Liver (tissue), 9 donors: ENCODE measurements around the gene ERC2. TPM values are rescaled to one million over a fixed set of nuclear protein-coding genes. Genes with fewer than 3 reads are reported as not detected.

Source experiments
- DNase-seq: peaks from one replicate; pipeline ENCODE4 v3.0.0-alpha.2; 2017; ENCODE audit warnings: low spot score
- H3K27ac ChIP-seq, 2 donors: one replicate each; pipeline ENCODE4 v1.7.0; 2013; ENCODE audit warnings: inconsistent platforms in 2 of 2, low read length in 2 of 2, control low read depth in 1 of 2, low read depth in 1 of 2, mild to moderate bottlenecking in 1 of 2
- H3K27me3 ChIP-seq, 4 donors: one replicate each; pipeline versions ENCODE4 v1.6.1 to v1.7.0; 2013; ENCODE audit warnings: low read length in 3 of 4, inconsistent platforms in 1 of 4, mild to moderate bottlenecking in 1 of 4, moderate library complexity in 1 of 4; ENCODE audit not compliant: control insufficient read depth in 4 of 4, insufficient read depth in 4 of 4
- H3K36me3 ChIP-seq, 4 donors: one replicate each; pipeline versions ENCODE4 v1.6.1 to v1.7.0; 2013; ENCODE audit warnings: low read length in 3 of 4, mild to moderate bottlenecking in 3 of 4, low read depth in 1 of 4, moderate library complexity in 1 of 4; ENCODE audit not compliant: control insufficient read depth in 4 of 4, insufficient read depth in 3 of 4
- H3K4me1 ChIP-seq, 4 donors: one replicate each; pipeline versions ENCODE4 v1.6.1 to v1.7.0; 2013; ENCODE audit warnings: low read length in 3 of 4, mild to moderate bottlenecking in 3 of 4, moderate library complexity in 1 of 4; ENCODE audit not compliant: control insufficient read depth in 4 of 4, insufficient read depth in 4 of 4
- H3K4me3 ChIP-seq, 3 donors: one replicate each; pipeline versions ENCODE4 v1.6.1 to v1.7.0; 2013; ENCODE audit warnings: low read length in 3 of 3, control low read depth in 1 of 3, low read depth in 1 of 3, mild to moderate bottlenecking in 1 of 3
- H3K9ac ChIP-seq, 2 donors: one replicate each; pipeline ENCODE4 v1.7.0; 2013; ENCODE audit warnings: low read length in 2 of 2, mild to moderate bottlenecking in 2 of 2, moderate library complexity in 2 of 2, control low read depth in 1 of 2, low read depth in 1 of 2
- H3K9me3 ChIP-seq, 4 donors: one replicate each; pipeline versions ENCODE4 v1.6.1 to v1.7.0; 2013; ENCODE audit warnings: low read length in 3 of 4; ENCODE audit not compliant: control insufficient read depth in 4 of 4
- ATF3 ChIP-seq: IDR thresholded peaks from 2 replicates; pipeline ENCODE4 v1.6.1; 2016; ENCODE audit warnings: antibody characterized with exemption
- EGR1 ChIP-seq, 2 donors: IDR thresholded peaks; 2 replicates each; pipeline ENCODE4 v1.6.1; 2016 to 2018; ENCODE audit warnings: antibody characterized with exemption in 2 of 2, low read depth in 2 of 2
- FOXA1 ChIP-seq: IDR thresholded peaks from 2 replicates; pipeline ENCODE4 v1.6.1; 2016; ENCODE audit warnings: antibody characterized with exemption
- FOXA2 ChIP-seq: IDR thresholded peaks from 2 replicates; pipeline ENCODE4 v1.6.1; 2016; ENCODE audit warnings: antibody characterized with exemption
- GABPA ChIP-seq, 2 donors: IDR thresholded peaks in 1 of 2; conservative IDR thresholded peaks in 1 of 2; 2 replicates each; pipeline ENCODE4 v1.6.1; 2016; ENCODE audit warnings: antibody characterized with exemption in 2 of 2, mild to moderate bottlenecking in 1 of 2, moderate library complexity in 1 of 2
- HNF4A ChIP-seq, 2 donors: conservative IDR thresholded peaks; 2 replicates each; pipeline ENCODE4 v1.6.1; 2016; ENCODE audit warnings: antibody characterized with exemption in 2 of 2, mild to moderate bottlenecking in 2 of 2
- HNF4G ChIP-seq: IDR thresholded peaks from 2 replicates; pipeline ENCODE4 v1.6.1; 2016; ENCODE audit warnings: antibody characterized with exemption
- JUND ChIP-seq, 2 donors: IDR thresholded peaks; 2 replicates each; pipeline ENCODE4 v1.6.1; 2016; ENCODE audit warnings: antibody characterized with exemption in 2 of 2
- NR2F2 ChIP-seq: IDR thresholded peaks from 2 replicates; pipeline ENCODE4 v1.6.1; 2016; ENCODE audit warnings: antibody characterized with exemption
- RAD21 ChIP-seq, 2 donors: IDR thresholded peaks; 2 replicates each; pipeline ENCODE4 v1.6.1; 2016; ENCODE audit warnings: antibody characterized with exemption in 2 of 2, mild to moderate bottlenecking in 2 of 2
- RXRA ChIP-seq, 2 donors: IDR thresholded peaks; 2 replicates each; pipeline ENCODE4 v1.6.1; 2017 to 2018; ENCODE audit warnings: antibody characterized with exemption in 2 of 2, mild to moderate bottlenecking in 1 of 2
- SP1 ChIP-seq: IDR thresholded peaks from 2 replicates; pipeline ENCODE4 v1.6.1; 2018; ENCODE audit warnings: antibody characterized with exemption, mild to moderate bottlenecking
- TAF1 ChIP-seq: conservative IDR thresholded peaks from 2 replicates; pipeline ENCODE4 v1.6.1; 2016; ENCODE audit warnings: antibody characterized with exemption, mild to moderate bottlenecking
- YY1 ChIP-seq: IDR thresholded peaks from 2 replicates; pipeline ENCODE4 v1.6.1; 2016; ENCODE audit warnings: antibody characterized with exemption, mild to moderate bottlenecking
- ZBTB33 ChIP-seq: IDR thresholded peaks from 2 replicates; pipeline ENCODE4 v1.6.1; 2016; ENCODE audit warnings: antibody characterized with exemption
- WGBS: extraction: QIAGEN DNeasy Blood & Tissue Kit; methylation state at CpG from one replicate; pipeline ENCODE4 v1.1.7; 2013; 5-methylcytosine and 5-hydroxymethylcytosine counted together
- polyA plus RNA-seq, 2 donors: library from polyadenylated mRNA; stranded (reverse) in 1 of 2; unstranded in 1 of 2; fragments of 200-250 nt in 1 of 2; fragments of >200 nt in 1 of 2; fragmentation: Nextera tagmentation in 1 of 2; extraction: Ambion mirVana in 1 of 2; gene quantifications; one replicate each; pipeline versions ENCODE4 v1.2.1 to v1.2.3, GENCODE V29; 2013 to 2015
- total RNA-seq, 2 donors: library from RNA; depleted of rRNA; stranded (reverse); fragments of >200 nt; gene quantifications; one replicate each; pipeline ENCODE4 v1.2.3, GENCODE V29; 2014
- TF ChIP-seq, protein P1 (sequence below): IDR thresholded peaks from 2 replicates; pipeline ENCODE4 v1.6.1; 2016; ENCODE audit warnings: antibody characterized with exemption
- TF ChIP-seq, protein P2 (sequence below): fragments of 150-350 bp; IDR thresholded peaks from 2 replicates; pipeline ENCODE4 v1.5.1; 2017; ENCODE audit warnings: improper control_type of control experiment, low read depth, low read length; ENCODE audit not compliant: missing input control
- donor health status: healthy.
- donor health status: healthy.
- donor health status: healthy.
- donor health status: healthy.
- donor health status: healthy.

Gene ERC2
- total and polyA plus RNA-seq, 4 donors, result 0.14 to 0.25 TPM; not detected in 2

DNA sequence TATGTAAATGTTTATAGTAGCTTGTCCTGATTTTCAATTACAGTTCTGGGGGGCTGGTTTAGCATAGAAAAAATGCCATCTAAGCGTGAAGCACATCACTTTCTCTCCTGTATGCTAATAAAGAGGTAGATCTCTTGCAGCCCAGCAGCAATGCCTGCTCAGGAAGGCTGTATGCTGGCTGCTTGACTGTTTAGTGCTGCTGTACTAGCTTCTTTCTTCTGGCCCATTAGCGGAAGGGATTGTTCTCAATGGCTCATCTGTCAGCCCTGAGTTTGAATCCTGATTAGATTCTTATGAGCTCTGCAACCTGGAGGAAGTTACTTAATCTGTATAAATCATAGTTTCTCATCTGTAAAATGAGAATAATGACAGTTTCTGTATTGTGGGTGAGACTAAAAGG lies 478.9 kb downstream of the ERC2 start:
- 50% methylated on average over 2 of the region's 2 CpGs for WGBS
- no peak overlapping the region for H3K27ac ChIP-seq

DNA sequence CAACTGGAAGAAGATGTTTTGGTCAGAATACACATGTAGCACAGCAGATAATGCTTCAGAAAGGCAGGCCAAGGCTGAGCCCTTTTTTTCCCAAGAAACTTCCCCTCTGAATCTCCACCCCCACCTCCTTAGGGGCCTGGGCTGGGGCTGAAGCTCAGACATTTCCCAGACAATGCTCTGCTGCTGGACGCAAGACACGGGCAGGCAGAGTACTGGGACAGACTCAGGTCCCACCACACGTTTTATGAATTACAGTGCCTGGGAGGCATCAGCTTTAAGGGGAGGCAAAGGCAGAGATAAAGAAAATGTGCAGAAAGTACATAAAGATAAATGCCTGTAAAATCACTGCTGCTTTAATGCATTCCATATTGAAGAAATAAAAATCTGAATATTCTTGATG lies 479.4 kb downstream of the ERC2 start:
- no peaks in the 10 kb centered on the region for H3K27me3 ChIP-seq
- 81% methylated on average over 3 of the region's 3 CpGs for WGBS
- no peak overlapping the region for H3K4me3 ChIP-seq
- H3K9ac ChIP-seq, result no peak overlapping the region
- no peaks in the 10 kb centered on the region for H3K9me3 ChIP-seq
- no peak overlapping the region for H3K27ac ChIP-seq
- DNase-seq, result no peak
- H3K36me3 ChIP-seq, result no peaks in the 10 kb centered on the region
- no peaks in the 10 kb centered on the region for H3K4me1 ChIP-seq
- TF ChIP-seq EGR1 (IDR thresholded peaks at IDR 0.05; ENCODE audit: low read depth in 2 of 2) (no peak), ZBTB33 (no peak), JUND (IDR thresholded peaks at IDR 0.05) (no peak), ATF3 (no peak), FOXA1 (no peak), YY1 (no peak), GABPA (IDR thresholded peaks at IDR 0.05 in 1 of 2, conservative IDR thresholded peaks at IDR 0.05 in 1 of 2) (no peak), RXRA (IDR thresholded peaks at IDR 0.05) (no peak), FOXA2 (no peak), NR2F2 (no peak), HNF4G (no peak), SP1 (no peak), RAD21 (IDR thresholded peaks at IDR 0.05) (no peak), HNF4A (conservative IDR thresholded peaks at IDR 0.05) (no peak), TAF1 (no peak)
- TF ChIP-seq, protein P1, sequence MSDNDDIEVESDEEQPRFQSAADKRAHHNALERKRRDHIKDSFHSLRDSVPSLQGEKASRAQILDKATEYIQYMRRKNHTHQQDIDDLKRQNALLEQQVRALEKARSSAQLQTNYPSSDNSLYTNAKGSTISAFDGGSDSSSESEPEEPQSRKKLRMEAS, result no peak
- TF ChIP-seq, protein P2, sequence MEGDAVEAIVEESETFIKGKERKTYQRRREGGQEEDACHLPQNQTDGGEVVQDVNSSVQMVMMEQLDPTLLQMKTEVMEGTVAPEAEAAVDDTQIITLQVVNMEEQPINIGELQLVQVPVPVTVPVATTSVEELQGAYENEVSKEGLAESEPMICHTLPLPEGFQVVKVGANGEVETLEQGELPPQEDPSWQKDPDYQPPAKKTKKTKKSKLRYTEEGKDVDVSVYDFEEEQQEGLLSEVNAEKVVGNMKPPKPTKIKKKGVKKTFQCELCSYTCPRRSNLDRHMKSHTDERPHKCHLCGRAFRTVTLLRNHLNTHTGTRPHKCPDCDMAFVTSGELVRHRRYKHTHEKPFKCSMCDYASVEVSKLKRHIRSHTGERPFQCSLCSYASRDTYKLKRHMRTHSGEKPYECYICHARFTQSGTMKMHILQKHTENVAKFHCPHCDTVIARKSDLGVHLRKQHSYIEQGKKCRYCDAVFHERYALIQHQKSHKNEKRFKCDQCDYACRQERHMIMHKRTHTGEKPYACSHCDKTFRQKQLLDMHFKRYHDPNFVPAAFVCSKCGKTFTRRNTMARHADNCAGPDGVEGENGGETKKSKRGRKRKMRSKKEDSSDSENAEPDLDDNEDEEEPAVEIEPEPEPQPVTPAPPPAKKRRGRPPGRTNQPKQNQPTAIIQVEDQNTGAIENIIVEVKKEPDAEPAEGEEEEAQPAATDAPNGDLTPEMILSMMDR, result no peak

More for the DNA sequence above, 478.9 kb downstream of the ERC2 start:
- no peaks in the 10 kb centered on the region for H3K27me3 ChIP-seq
- TF ChIP-seq RXRA (IDR thresholded peaks at IDR 0.05) (no peak), HNF4A (conservative IDR thresholded peaks at IDR 0.05) (no peak), FOXA1 (no peak), ZBTB33 (no peak), RAD21 (IDR thresholded peaks at IDR 0.05) (no peak), JUND (IDR thresholded peaks at IDR 0.05) (no peak), GABPA (IDR thresholded peaks at IDR 0.05 in 1 of 2, conservative IDR thresholded peaks at IDR 0.05 in 1 of 2) (no peak), HNF4G (no peak), EGR1 (IDR thresholded peaks at IDR 0.05; ENCODE audit: low read depth in 2 of 2) (no peak), SP1 (no peak), YY1 (no peak)
- TF ChIP-seq, protein P2, result no peak
- TF ChIP-seq, protein P1, result no peak
- no peak overlapping the region for H3K4me3 ChIP-seq
- H3K9me3 ChIP-seq, result no peaks in the 10 kb centered on the region
- no peak overlapping the region for H3K9ac ChIP-seq
- no peaks in the 10 kb centered on the region for H3K36me3 ChIP-seq
- no peak for DNase-seq
- no peaks in the 10 kb centered on the region for H3K4me1 ChIP-seq
